PC-3 (cell line): ENCODE results near the gene GAB1.

ENCODE experiments used
- EZH2 ChIP-seq: fragments of 300-600 bp; sonication (generic); IDR thresholded peaks from one replicate; pipeline ENCODE4 v1.6.1; 2017; ENCODE audit warnings: antibody characterized with exemption, mild to moderate bottlenecking, low read length; ENCODE audit not compliant: unreplicated experiment
- EZH2phosphoT487 ChIP-seq: fragments of 300-600 bp; sonication (generic); IDR thresholded peaks from 2 replicates; pipeline ENCODE4 v1.6.1; 2018; ENCODE audit warnings: mild to moderate bottlenecking, antibody characterized with exemption, low read length, borderline replicate concordance
- TF ChIP-seq, protein P1 (sequence below): fragments of 300-600 bp; sonication (generic); conservative IDR thresholded peaks from 2 replicates; pipeline ENCODE4 v1.5.1; 2017; ENCODE audit warnings: antibody characterized with exemption, low read depth, mild to moderate bottlenecking, low read length

DNA sequence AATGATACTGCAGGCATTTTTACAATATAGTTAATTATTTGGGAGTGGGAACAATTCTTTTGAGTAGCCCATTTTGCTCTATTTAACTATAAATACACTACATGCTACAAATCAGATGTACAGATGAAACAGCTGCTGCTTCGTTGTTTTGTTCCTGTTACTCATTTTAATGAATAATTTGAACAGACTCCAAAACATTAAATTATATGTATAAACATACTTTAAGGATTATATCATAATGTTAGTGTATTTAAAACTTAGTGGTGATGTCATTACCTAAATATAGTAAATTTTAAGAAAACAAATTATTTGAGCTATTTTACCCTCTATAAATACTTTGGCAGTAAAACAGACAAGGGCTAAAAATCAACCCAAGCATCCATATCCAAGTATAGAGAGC lies 60.7 kb downstream of the GAB1 start:
- TF ChIP-seq, protein P1, sequence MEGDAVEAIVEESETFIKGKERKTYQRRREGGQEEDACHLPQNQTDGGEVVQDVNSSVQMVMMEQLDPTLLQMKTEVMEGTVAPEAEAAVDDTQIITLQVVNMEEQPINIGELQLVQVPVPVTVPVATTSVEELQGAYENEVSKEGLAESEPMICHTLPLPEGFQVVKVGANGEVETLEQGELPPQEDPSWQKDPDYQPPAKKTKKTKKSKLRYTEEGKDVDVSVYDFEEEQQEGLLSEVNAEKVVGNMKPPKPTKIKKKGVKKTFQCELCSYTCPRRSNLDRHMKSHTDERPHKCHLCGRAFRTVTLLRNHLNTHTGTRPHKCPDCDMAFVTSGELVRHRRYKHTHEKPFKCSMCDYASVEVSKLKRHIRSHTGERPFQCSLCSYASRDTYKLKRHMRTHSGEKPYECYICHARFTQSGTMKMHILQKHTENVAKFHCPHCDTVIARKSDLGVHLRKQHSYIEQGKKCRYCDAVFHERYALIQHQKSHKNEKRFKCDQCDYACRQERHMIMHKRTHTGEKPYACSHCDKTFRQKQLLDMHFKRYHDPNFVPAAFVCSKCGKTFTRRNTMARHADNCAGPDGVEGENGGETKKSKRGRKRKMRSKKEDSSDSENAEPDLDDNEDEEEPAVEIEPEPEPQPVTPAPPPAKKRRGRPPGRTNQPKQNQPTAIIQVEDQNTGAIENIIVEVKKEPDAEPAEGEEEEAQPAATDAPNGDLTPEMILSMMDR, result no peak
- TF ChIP-seq EZH2phosphoT487, result no peak
- TF ChIP-seq EZH2, result no peak
